Thoracic aorta (tissue), 2 donors: ENCODE data around the gene LUC7L3. TPM values are rescaled to one million over a fixed set of nuclear protein-coding genes. Genes with fewer than 3 reads are reported as not detected.
"Not testable (repeated sequence)": the region's sequence is repeated elsewhere in the genome, so short reads cannot be mapped to it uniquely, and the experiment has no call there.

Experiments
- ATAC-seq: fragments of 150-250 bp; one replicate; pipeline ENCODE4 v1.8.0; 2017; ENCODE audit warnings: low read depth; ENCODE audit not compliant: insufficient number of reproducible peaks, low FRiP score
- DNase-seq: peaks from one replicate; pipeline ENCODE4 v3.0.0-alpha.2; 2020; ENCODE audit warnings: low spot score
- H3K27ac ChIP-seq, 2 donors: fragments of 200-600 bp; sonication (generic); 1 replicate in 1 of 2; 2 replicates in 1 of 2; pipeline ENCODE4 v1.5.1; 2016; ENCODE audit warnings: mild to moderate bottlenecking in 2 of 2, moderate library complexity in 2 of 2
- H3K27me3 ChIP-seq: fragments of 200-600 bp; sonication (generic); replicated peaks from 2 replicates; pipeline ENCODE4 v1.6.0; 2016; ENCODE audit warnings: mild to moderate bottlenecking; ENCODE audit not compliant: insufficient read depth
- H3K36me3 ChIP-seq: fragments of 200-600 bp; sonication (generic); one replicate; pipeline ENCODE4 v1.5.1; 2016
- H3K4me1 ChIP-seq, 2 donors: fragments of 200-600 bp; sonication (generic); 1 replicate in 1 of 2; 2 replicates in 1 of 2; pipeline versions ENCODE4 v1.5.1 to v1.6.0; 2016; ENCODE audit warnings: low read depth in 2 of 2, mild to moderate bottlenecking in 1 of 2; ENCODE audit not compliant: control insufficient read depth in 1 of 2
- H3K4me3 ChIP-seq: fragments of 200-600 bp; sonication (generic); 2 replicates; pipeline ENCODE4 v1.5.1; 2016; ENCODE audit warnings: mild to moderate bottlenecking
- H3K9me3 ChIP-seq: fragments of 200-600 bp; sonication (generic); 2 replicates; pipeline ENCODE4 v1.5.1; 2016
- total RNA-seq, 2 donors: library from RNA; depleted of rRNA; stranded (reverse); fragments of >200 nt; gene quantifications; one replicate each; pipeline versions ENCODE4 v1.1.0 to v1.2.3, GENCODE V29; 2016
- TF ChIP-seq, protein P1 (sequence below): fragments of 200-600 bp; sonication (generic); IDR thresholded peaks from one replicate; pipeline ENCODE4 v1.5.1; 2019; ENCODE audit warnings: antibody characterized with exemption

The LUC7L3 gene
- total RNA-seq, 2 donors from 2014 or later = 60.8 to 136 TPM

DNA sequence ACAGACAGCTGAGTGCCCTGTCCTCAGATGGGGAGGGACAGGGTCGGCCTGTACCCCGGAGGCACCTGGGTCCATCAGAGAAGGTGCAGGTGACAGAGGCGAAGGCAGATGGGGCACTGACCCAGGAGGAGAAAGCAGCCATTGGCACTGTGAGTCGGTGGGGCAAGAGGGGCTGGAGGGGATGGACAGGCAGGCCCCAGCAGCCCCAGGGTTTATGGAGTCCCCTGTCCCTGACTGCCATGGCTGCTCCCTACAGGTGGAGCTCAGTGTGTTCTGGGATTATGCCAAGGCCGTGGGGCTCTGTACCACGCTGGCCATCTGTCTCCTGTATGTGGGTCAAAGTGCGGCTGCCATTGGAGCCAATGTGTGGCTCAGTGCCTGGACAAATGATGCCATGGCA is 43.8 kb upstream of the LUC7L3 start:
- TF ChIP-seq, protein P1, sequence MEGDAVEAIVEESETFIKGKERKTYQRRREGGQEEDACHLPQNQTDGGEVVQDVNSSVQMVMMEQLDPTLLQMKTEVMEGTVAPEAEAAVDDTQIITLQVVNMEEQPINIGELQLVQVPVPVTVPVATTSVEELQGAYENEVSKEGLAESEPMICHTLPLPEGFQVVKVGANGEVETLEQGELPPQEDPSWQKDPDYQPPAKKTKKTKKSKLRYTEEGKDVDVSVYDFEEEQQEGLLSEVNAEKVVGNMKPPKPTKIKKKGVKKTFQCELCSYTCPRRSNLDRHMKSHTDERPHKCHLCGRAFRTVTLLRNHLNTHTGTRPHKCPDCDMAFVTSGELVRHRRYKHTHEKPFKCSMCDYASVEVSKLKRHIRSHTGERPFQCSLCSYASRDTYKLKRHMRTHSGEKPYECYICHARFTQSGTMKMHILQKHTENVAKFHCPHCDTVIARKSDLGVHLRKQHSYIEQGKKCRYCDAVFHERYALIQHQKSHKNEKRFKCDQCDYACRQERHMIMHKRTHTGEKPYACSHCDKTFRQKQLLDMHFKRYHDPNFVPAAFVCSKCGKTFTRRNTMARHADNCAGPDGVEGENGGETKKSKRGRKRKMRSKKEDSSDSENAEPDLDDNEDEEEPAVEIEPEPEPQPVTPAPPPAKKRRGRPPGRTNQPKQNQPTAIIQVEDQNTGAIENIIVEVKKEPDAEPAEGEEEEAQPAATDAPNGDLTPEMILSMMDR = no peak
- peaks cover 19% of the 10 kb centered on the region for H3K36me3 ChIP-seq
- no peaks in the 10 kb centered on the region for H3K27me3 ChIP-seq
- H3K4me3 ChIP-seq = no peak overlapping the region
- ATAC-seq (no peak), DNase-seq (no peak)
- H3K9me3 ChIP-seq = no peaks in the 10 kb centered on the region
- H3K4me1 ChIP-seq = peaks cover 4 to 11% of the 10 kb centered on the region in 2 donors
- H3K27ac ChIP-seq = no peak overlapping the region

DNA sequence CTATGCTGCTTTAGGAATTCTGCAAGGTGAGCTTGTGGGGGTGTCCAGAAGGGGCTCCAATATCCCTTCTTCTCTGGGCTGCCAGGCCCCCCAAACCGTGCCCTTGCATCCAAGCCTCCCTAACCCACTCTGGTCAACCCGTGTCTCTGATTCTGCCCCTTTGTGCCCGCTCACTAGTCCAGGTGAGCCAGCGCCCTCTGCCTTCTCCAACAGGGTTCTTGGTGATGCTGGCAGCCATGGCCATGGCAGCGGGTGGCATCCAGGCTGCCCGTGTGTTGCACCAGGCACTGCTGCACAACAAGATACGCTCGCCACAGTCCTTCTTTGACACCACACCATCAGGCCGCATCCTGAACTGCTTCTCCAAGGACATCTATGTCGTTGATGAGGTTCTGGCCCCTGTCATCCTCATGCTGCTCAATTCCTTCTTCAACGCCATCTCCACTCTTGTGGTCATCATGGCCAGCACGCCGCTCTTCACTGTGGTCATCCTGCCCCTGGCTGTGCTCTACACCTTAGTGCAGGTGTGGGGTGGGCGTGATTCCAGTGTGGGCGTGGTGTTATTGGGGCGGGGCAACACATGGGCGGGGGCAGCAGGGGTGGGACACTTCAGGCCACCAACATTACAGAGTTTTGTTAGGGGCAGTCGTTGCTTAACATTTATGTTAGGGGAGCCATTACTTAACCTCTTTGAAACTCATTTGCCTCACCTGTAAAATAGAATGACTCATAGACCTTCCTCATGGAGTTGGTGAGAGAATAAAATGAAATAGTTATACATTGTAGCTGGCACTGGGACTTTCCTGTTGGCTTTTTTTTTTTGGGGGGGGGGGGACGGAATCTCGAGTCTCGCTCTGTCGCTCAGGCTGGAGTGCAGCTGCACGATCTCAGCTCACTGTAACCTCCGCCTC is 43.1 kb upstream of the LUC7L3 start:
- TF ChIP-seq, protein P1 = no peak
- no peaks in the 10 kb centered on the region for H3K9me3 ChIP-seq
- no peak overlapping the region for H3K27ac ChIP-seq
- peaks cover 19% of the 10 kb centered on the region for H3K36me3 ChIP-seq
- H3K4me3 ChIP-seq = no peak overlapping the region
- no peak for DNase-seq
- H3K4me1 ChIP-seq = peaks cover 4 to 18% of the 10 kb centered on the region in 2 donors
- ATAC-seq = no peak
- H3K27me3 ChIP-seq = no peaks in the 10 kb centered on the region

- DNase-seq = no peak
- H3K27me3 ChIP-seq = no peaks in the 10 kb centered on the region
- H3K4me3 ChIP-seq = no peak overlapping the region
- no peaks in the 10 kb centered on the region for H3K9me3 ChIP-seq
- H3K4me1 ChIP-seq = peaks cover 1 to 24% of the 10 kb centered on the region in 2 donors
- TF ChIP-seq, protein P1 = no peak
- ATAC-seq = no peak
- no peak overlapping the region for H3K27ac ChIP-seq
- H3K36me3 ChIP-seq = peaks cover 19% of the 10 kb centered on the region
These were observed 41.5 kb upstream of the LUC7L3 start for GRCh38 chr17:50677851-50678375.

DNA sequence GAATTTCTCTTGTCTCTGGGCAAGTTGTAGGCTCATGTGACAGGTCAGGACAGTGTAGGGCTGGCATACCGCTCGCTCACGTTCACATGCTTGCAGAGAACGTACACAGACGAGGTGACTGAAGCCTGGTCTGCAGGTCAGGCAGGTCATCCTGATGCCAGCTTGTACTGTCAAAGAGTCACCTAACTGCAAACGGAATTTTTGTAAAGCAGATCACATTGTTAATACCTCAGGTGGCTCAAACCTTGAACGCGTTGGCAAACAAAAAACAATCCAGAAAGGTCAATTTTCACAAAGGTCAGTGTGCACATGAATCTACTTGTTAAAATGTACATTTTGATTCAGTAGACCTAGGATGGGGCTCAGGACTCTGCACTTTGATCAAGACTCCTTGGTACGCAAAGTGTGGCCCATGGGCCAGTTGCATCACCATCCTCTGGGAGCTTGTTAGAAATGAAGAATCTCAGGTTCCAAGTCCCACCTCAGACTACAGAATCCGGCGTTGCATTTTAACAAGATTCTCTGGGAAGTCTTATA is 40.3 kb upstream of the LUC7L3 start:
- DNase-seq (no peak), ATAC-seq (no peak)
- Histone ChIP-seq H3K4me3 (no peak overlapping the region), H3K9me3 (no peaks in the 10 kb centered on the region), H3K36me3 (peaks cover 19% of the 10 kb centered on the region), H3K4me1 (peaks cover 0 to 15% of the 10 kb centered on the region in 2 donors), H3K27me3 (no peaks in the 10 kb centered on the region), H3K27ac (no peak overlapping the region)
- TF ChIP-seq, protein P1 = no peak

DNA sequence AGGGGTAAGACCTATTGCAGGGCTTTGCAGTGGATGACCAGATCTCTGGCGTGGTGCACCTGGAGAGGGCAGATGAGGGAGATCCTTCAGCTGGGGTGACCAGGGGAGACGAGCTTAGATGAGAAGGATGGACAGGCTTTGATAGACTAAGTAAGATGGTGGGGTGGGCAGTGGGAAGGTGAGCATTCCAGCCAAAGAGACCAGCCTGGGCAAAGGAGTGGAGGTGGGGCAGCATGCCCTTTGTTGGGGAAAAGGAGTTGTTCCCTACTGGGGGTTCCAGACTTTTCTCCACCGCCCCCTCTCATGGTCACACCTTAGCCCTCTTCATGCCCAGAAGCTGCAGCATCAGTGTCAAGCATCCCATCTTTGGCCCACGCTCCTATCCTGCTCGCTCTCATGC is 39.3 kb upstream of the LUC7L3 start:
- Histone ChIP-seq H3K9me3 (no peaks in the 10 kb centered on the region), H3K4me3 (no peak overlapping the region), H3K27me3 (no peaks in the 10 kb centered on the region), H3K27ac (no peak overlapping the region), H3K4me1 (peaks cover 0 to 15% of the 10 kb centered on the region in 2 donors), H3K36me3 (peaks cover 19% of the 10 kb centered on the region)
- TF ChIP-seq, protein P1 = no peak
- ATAC-seq (no peak), DNase-seq (no peak)

GRCh38 chr17:50680543-50681262 is 38.7 kb upstream of the LUC7L3 start:
- not testable (repeated sequence) for H3K27ac ChIP-seq, H3K4me3 ChIP-seq, H3K9me3 ChIP-seq, ATAC-seq, DNase-seq, H3K27me3 ChIP-seq
- H3K4me1 ChIP-seq = peaks cover 0 to 18% of the 10 kb centered on the region in 2 donors
- H3K36me3 ChIP-seq = peaks cover 16% of the 10 kb centered on the region
